ENCODE data around the gene CCDC57. TPM values are rescaled to one million over a fixed set of nuclear protein-coding genes. Genes with fewer than 3 reads are reported as not detected.
A peak's percentile ranks its signal among the peaks of the same experiment; 100 is the strongest.

CCDC57 gene
- total and polyA plus RNA-seq, 9 of the 15 experiments (the other 6 are each of a cell fraction or from before 2014, with no cell fraction given), result 0.83 to 36.2 (median 13.6) TPM

DNA sequence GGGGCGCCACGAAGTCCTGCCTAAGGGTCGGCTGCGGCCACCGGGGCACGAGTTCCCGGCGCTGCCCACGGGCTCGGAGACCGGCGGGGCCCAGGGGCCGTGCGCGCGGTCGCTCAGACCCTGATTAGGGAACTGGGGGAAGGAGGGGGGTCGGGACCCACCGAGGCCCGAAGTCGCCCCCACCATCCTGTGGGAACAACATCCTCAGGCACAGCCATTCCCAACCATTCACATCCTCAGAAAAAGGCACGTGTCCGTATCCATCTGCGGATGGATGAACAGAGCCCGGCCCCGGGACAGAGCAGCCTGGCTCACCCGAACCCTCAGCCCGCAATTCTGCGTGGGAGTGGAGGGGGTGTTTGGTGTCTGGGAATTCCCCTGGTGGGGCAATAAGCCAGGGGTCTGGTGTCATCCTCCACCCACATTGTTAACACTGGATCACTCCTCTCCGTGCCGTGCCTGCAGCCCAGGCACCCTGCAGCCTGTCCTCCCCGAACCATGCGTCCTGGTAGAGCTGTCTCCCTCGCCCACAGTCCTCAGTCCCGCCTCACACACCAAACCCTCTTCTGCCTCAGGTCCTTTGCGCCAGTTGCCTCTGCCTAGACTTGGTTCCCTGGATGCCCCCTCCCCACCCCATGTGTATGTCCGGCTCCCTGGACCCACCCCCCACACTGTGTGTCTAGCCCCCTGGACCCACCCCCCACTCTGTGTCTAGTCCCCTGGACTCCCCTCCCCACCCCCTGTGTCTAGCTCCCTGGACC, 789 bp upstream of the CCDC57 start (continued):
- TF ChIP-seq TCFL5 (CRISPR knock-in tag; conservative IDR thresholded peaks at IDR 0.05), result no peak
- TF ChIP-seq ZNF584 (CRISPR knock-in tag; IDR thresholded peaks at IDR 0.05; ENCODE audit: low read depth), result no peak
- TF ChIP-seq, protein P1, sequence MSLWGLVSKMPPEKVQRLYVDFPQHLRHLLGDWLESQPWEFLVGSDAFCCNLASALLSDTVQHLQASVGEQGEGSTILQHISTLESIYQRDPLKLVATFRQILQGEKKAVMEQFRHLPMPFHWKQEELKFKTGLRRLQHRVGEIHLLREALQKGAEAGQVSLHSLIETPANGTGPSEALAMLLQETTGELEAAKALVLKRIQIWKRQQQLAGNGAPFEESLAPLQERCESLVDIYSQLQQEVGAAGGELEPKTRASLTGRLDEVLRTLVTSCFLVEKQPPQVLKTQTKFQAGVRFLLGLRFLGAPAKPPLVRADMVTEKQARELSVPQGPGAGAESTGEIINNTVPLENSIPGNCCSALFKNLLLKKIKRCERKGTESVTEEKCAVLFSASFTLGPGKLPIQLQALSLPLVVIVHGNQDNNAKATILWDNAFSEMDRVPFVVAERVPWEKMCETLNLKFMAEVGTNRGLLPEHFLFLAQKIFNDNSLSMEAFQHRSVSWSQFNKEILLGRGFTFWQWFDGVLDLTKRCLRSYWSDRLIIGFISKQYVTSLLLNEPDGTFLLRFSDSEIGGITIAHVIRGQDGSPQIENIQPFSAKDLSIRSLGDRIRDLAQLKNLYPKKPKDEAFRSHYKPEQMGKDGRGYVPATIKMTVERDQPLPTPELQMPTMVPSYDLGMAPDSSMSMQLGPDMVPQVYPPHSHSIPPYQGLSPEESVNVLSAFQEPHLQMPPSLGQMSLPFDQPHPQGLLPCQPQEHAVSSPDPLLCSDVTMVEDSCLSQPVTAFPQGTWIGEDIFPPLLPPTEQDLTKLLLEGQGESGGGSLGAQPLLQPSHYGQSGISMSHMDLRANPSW (CRISPR knock-in tag; IDR thresholded peaks at IDR 0.05), result no peak
- TF ChIP-seq, protein P2, sequence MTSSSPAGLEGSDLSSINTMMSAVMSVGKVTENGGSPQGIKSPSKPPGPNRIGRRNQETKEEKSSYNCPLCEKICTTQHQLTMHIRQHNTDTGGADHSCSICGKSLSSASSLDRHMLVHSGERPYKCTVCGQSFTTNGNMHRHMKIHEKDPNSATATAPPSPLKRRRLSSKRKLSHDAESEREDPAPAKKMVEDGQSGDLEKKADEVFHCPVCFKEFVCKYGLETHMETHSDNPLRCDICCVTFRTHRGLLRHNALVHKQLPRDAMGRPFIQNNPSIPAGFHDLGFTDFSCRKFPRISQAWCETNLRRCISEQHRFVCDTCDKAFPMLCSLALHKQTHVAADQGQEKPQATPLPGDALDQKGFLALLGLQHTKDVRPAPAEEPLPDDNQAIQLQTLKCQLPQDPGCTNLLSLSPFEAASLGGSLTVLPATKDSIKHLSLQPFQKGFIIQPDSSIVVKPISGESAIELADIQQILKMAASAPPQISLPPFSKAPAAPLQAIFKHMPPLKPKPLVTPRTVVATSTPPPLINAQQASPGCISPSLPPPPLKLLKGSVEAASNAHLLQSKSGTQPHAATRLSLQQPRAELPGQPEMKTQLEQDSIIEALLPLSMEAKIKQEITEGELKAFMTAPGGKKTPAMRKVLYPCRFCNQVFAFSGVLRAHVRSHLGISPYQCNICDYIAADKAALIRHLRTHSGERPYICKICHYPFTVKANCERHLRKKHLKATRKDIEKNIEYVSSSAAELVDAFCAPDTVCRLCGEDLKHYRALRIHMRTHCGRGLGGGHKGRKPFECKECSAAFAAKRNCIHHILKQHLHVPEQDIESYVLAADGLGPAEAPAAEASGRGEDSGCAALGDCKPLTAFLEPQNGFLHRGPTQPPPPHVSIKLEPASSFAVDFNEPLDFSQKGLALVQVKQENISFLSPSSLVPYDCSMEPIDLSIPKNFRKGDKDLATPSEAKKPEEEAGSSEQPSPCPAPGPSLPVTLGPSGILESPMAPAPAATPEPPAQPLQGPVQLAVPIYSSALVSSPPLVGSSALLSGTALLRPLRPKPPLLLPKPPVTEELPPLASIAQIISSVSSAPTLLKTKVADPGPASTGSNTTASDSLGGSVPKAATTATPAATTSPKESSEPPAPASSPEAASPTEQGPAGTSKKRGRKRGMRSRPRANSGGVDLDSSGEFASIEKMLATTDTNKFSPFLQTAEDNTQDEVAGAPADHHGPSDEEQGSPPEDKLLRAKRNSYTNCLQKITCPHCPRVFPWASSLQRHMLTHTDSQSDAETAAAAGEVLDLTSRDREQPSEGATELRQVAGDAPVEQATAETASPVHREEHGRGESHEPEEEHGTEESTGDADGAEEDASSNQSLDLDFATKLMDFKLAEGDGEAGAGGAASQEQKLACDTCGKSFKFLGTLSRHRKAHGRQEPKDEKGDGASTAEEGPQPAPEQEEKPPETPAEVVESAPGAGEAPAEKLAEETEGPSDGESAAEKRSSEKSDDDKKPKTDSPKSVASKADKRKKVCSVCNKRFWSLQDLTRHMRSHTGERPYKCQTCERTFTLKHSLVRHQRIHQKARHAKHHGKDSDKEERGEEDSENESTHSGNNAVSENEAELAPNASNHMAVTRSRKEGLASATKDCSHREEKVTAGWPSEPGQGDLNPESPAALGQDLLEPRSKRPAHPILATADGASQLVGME (CRISPR knock-in tag; IDR thresholded peaks at IDR 0.05), result 0 out of 2 replicates have a peak, but pooled peaks have one; percentile 22
- TF ChIP-seq ZNF197 (CRISPR knock-in tag; IDR thresholded peaks at IDR 0.05; ENCODE audit: low read depth), result no peak
- no peak for TF ChIP-seq DMBX1 (CRISPR knock-in tag; IDR thresholded peaks at IDR 0.05; ENCODE audit: borderline replicate concordance)
- TF ChIP-seq POLR2AphosphoS5 (IDR thresholded peaks at IDR 0.05; ENCODE audit: control insufficient read depth, insufficient read depth, low read depth, low read length), result no peak
- no peak for TF ChIP-seq SP2 (IDR thresholded peaks at IDR 0.05; ENCODE audit: extremely low read depth, low read depth, low read length, poor library complexity, severe bottlenecking)
- TF ChIP-seq, protein P3, sequence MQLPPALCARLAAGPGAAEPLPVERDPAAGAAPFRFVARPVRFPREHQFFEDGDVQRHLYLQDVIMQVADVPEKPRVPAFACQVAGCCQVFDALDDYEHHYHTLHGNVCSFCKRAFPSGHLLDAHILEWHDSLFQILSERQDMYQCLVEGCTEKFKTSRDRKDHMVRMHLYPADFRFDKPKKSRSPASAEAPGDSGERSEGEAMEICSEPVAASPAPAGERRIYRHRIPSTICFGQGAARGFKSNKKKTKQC (CRISPR knock-in tag; IDR thresholded peaks at IDR 0.05), result 0 out of 2 replicates have a peak, but pooled peaks have one; percentile 50
- no peak for TF ChIP-seq ELF4 (CRISPR knock-in tag; IDR thresholded peaks at IDR 0.05)
- TF ChIP-seq CBFA2T3 (IDR thresholded peaks at IDR 0.05), result no peak
- TF ChIP-seq ZBTB17 (CRISPR knock-in tag; IDR thresholded peaks at IDR 0.05), result 0 out of 2 replicates have a peak, but pooled peaks have one; percentile 21
- TF ChIP-seq ZC3H11A (IDR thresholded peaks at IDR 0.05; ENCODE audit: low read depth, low read length), result no peak
- no peak for TF ChIP-seq FOXA1 (IDR thresholded peaks at IDR 0.05; ENCODE audit: borderline replicate concordance)
- peak; percentile 51; the same call in 1 of the 2 replicates for TF ChIP-seq E2F3 (CRISPR knock-in tag; IDR thresholded peaks at IDR 0.05)
- TF ChIP-seq, protein P4, sequence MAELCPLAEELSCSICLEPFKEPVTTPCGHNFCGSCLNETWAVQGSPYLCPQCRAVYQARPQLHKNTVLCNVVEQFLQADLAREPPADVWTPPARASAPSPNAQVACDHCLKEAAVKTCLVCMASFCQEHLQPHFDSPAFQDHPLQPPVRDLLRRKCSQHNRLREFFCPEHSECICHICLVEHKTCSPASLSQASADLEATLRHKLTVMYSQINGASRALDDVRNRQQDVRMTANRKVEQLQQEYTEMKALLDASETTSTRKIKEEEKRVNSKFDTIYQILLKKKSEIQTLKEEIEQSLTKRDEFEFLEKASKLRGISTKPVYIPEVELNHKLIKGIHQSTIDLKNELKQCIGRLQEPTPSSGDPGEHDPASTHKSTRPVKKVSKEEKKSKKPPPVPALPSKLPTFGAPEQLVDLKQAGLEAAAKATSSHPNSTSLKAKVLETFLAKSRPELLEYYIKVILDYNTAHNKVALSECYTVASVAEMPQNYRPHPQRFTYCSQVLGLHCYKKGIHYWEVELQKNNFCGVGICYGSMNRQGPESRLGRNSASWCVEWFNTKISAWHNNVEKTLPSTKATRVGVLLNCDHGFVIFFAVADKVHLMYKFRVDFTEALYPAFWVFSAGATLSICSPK (IDR thresholded peaks at IDR 0.05; ENCODE audit: borderline replicate concordance), result no peak
